ENCODE measurements around the gene CHN1.

The CHN1 gene

GRCh38 chr2:174749793-174750192 lies 255.4 kb downstream of the CHN1 start:
- H3K4me3 ChIP-seq = no peak overlapping the region
- no peak for TF ChIP-seq CTCF (IDR thresholded peaks at IDR 0.05)
- no peak overlapping the region for H3K27ac ChIP-seq
- DNase-seq (ENCODE audit: low spot score) = no peak

GRCh38 chr2:174748948-174749347 lies 256.2 kb downstream of the CHN1 start:
- peak; percentile 51 for TF ChIP-seq CTCF (IDR thresholded peaks at IDR 0.05)
- no peak overlapping the region for H3K27ac ChIP-seq
- DNase-seq (ENCODE audit: low spot score) = no peak

More at GRCh38 chr2:174748948-174749347, 256.2 kb downstream of the CHN1 start:
- H3K4me3 ChIP-seq = no peak overlapping the region
